Nephron progenitor cell (in vitro differentiated cells): ENCODE results near the gene TNFAIP8L1.

Experiments
- DNase-seq: peaks from one replicate; pipeline ENCODE4 v3.0.0; 2021
- H3K27ac Mint-ChIP-seq: 2 replicates; pipeline ENCODE4 v1.8.0; 2021; ENCODE audit warnings: mild to moderate bottlenecking, moderate library complexity, mixed read lengths
- H3K27me3 Mint-ChIP-seq: 2 replicates; pipeline ENCODE4 v1.8.0; 2021; ENCODE audit warnings: mild to moderate bottlenecking, low read depth, mixed read lengths; ENCODE audit not compliant: poor library complexity
- H3K36me3 Mint-ChIP-seq: 2 replicates; pipeline ENCODE4 v1.8.0; 2021; ENCODE audit warnings: low read depth, mixed read lengths
- H3K4me1 Mint-ChIP-seq: 2 replicates; pipeline ENCODE4 v1.8.0; 2021; ENCODE audit warnings: mixed read lengths
- H3K4me3 Mint-ChIP-seq: 2 replicates; pipeline ENCODE4 v1.8.0; 2021; ENCODE audit warnings: mild to moderate bottlenecking, moderate library complexity, mixed read lengths
- H3K9me3 Mint-ChIP-seq: 2 replicates; pipeline ENCODE4 v1.8.0; 2021; ENCODE audit warnings: mild to moderate bottlenecking, moderate library complexity, mixed read lengths
- CTCF ChIP-seq: fragments of 200-600 bp; sonication (generic); IDR thresholded peaks from 2 replicates; pipeline ENCODE4 v1.5.0; 2021; ENCODE audit warnings: antibody characterized with exemption

Gene TNFAIP8L1

GRCh38 chr19:4633140-4633967 is 6.0 kb upstream of the TNFAIP8L1 start:
- DNase-seq, result peak; percentile 70
- no peaks in the 10 kb centered on the region for H3K9me3 Mint-ChIP-seq
- H3K27ac Mint-ChIP-seq, result no peak overlapping the region
- no peak overlapping the region for H3K4me3 Mint-ChIP-seq
- H3K27me3 Mint-ChIP-seq, result peaks cover 18% of the 10 kb centered on the region
- H3K4me1 Mint-ChIP-seq, result peaks cover 18% of the 10 kb centered on the region
- no peaks in the 10 kb centered on the region for H3K36me3 Mint-ChIP-seq
- peak; percentile 76 for TF ChIP-seq CTCF

GRCh38 chr19:4635754-4636116 is 3.6 kb upstream of the TNFAIP8L1 start:
- Mint-ChIP-seq H3K27me3 (peaks cover 14% of the 10 kb centered on the region), H3K4me3 (peak overlapping the region; percentile 69), H3K4me1 (peaks cover 27% of the 10 kb centered on the region), H3K36me3 (no peaks in the 10 kb centered on the region), H3K27ac (no peak overlapping the region), H3K9me3 (no peaks in the 10 kb centered on the region)
- peak; percentile 34 for DNase-seq
- TF ChIP-seq CTCF, result no peak

GRCh38 chr19:4636151-4636717 is 3.1 kb upstream of the TNFAIP8L1 start:
- H3K4me1 Mint-ChIP-seq, result peaks cover 27% of the 10 kb centered on the region
- peak; percentile 93 for DNase-seq
- no peak overlapping the region for H3K27ac Mint-ChIP-seq
- no peaks in the 10 kb centered on the region for H3K36me3 Mint-ChIP-seq
- peaks cover 14% of the 10 kb centered on the region for H3K27me3 Mint-ChIP-seq
- no peaks in the 10 kb centered on the region for H3K9me3 Mint-ChIP-seq
- H3K4me3 Mint-ChIP-seq, result peak overlapping the region; percentile 69
- TF ChIP-seq CTCF, result peak; percentile 91

- Mint-ChIP-seq H3K4me3 (no peak overlapping the region), H3K9me3 (no peaks in the 10 kb centered on the region), H3K36me3 (no peaks in the 10 kb centered on the region), H3K4me1 (peaks cover 26% of the 10 kb centered on the region), H3K27me3 (peaks cover 14% of the 10 kb centered on the region), H3K27ac (no peak overlapping the region)
- DNase-seq, result no peak
- no peak for TF ChIP-seq CTCF
Measured at GRCh38 chr19:4636761-4637160, 2.6 kb upstream of the TNFAIP8L1 start.

GRCh38 chr19:4638317-4638716 is 999 bp upstream of the TNFAIP8L1 start:
- no peak for TF ChIP-seq CTCF
- no peak overlapping the region for H3K27ac Mint-ChIP-seq
- DNase-seq, result no peak

More at GRCh38 chr19:4638317-4638716, 999 bp upstream of the TNFAIP8L1 start:
- H3K4me3 Mint-ChIP-seq, result no peak overlapping the region
- H3K9me3 Mint-ChIP-seq, result no peaks in the 10 kb centered on the region
- H3K4me1 Mint-ChIP-seq, result peaks cover 17% of the 10 kb centered on the region
- peaks cover 17% of the 10 kb centered on the region for H3K27me3 Mint-ChIP-seq
- H3K36me3 Mint-ChIP-seq, result no peaks in the 10 kb centered on the region
